HG03280 (cell line): ENCODE measurements around the gene MIGA1.
"Not testable (repeated sequence)": the region's sequence is repeated elsewhere in the genome, so short reads cannot be mapped to it uniquely, and the experiment has no call there.

Experiments
- ATAC-seq: cut with Tn5 transposase; IDR thresholded peaks from one replicate; pipeline ENCODE4 v1.9.1; 2021; ENCODE audit warnings: mild to moderate bottlenecking, moderate library complexity; ENCODE audit not compliant: unreplicated experiment

MIGA1 gene

GRCh38 chr1:77906019-77906545, 126.6 kb downstream of the MIGA1 start:
- no peak for ATAC-seq

- no peak for ATAC-seq
Observed at GRCh38 chr1:77906624-77907023, 127.2 kb downstream of the MIGA1 start.

- ATAC-seq = no peak
Observed at GRCh38 chr1:77910116-77910515, 130.7 kb downstream of the MIGA1 start.

GRCh38 chr1:77918918-77919317, 139.5 kb downstream of the MIGA1 start:
- ATAC-seq = not testable (repeated sequence)

- no peak for ATAC-seq
Observed at GRCh38 chr1:77925518-77925917, 146.1 kb downstream of the MIGA1 start.

- ATAC-seq = no peak
Observed at GRCh38 chr1:77925956-77926355, 146.5 kb downstream of the MIGA1 start.

- no peak for ATAC-seq
Observed at GRCh38 chr1:77926561-77927357, 147.3 kb downstream of the MIGA1 start.

- no peak for ATAC-seq
Observed at GRCh38 chr1:77927414-77927813, 148.0 kb downstream of the MIGA1 start.
